H9 (cell line): Measurements from ENCODE around the gene S100A8. TPM values are rescaled to one million over a fixed set of nuclear protein-coding genes. Genes with fewer than 3 reads are reported as not detected.

Experiments
- DNase-seq: peaks from one replicate; pipeline ENCODE4 v3.0.0-alpha.2; 2017
- H2AFZ ChIP-seq: one replicate; pipeline ENCODE4 v1.6.1; 2013; ENCODE audit warnings: mild to moderate bottlenecking, low read length, control low read depth, moderate library complexity
- H2AK5ac ChIP-seq: 2 replicates; pipeline ENCODE4 v1.6.1; 2013; ENCODE audit warnings: low read length, control low read depth, mixed read lengths; ENCODE audit not compliant: insufficient read length
- H2BK120ac ChIP-seq: one replicate; pipeline ENCODE4 v1.6.1; 2013; ENCODE audit warnings: low read depth, mild to moderate bottlenecking, low read length, control low read depth, inconsistent platforms; ENCODE audit not compliant: poor library complexity, severe bottlenecking
- H2BK12ac ChIP-seq: 2 replicates; pipeline ENCODE4 v1.6.1; 2013; ENCODE audit warnings: low read length, control low read depth, mixed read lengths, low read depth; ENCODE audit not compliant: insufficient read length
- H2BK15ac ChIP-seq: 2 replicates; pipeline ENCODE4 v1.6.1; 2013; ENCODE audit warnings: low read depth, low read length, control low read depth
- H2BK20ac ChIP-seq: one replicate; pipeline ENCODE4 v1.6.1; 2013; ENCODE audit warnings: low read depth, mild to moderate bottlenecking, low read length, control low read depth, inconsistent platforms; ENCODE audit not compliant: poor library complexity, severe bottlenecking
- H2BK5ac ChIP-seq: 2 replicates; pipeline ENCODE4 v1.6.1; 2013; ENCODE audit warnings: low read length, control low read depth, mixed read lengths; ENCODE audit not compliant: insufficient read length
- H3K14ac ChIP-seq: 2 replicates; pipeline ENCODE4 v1.6.1; 2013; ENCODE audit warnings: low read length, control low read depth; ENCODE audit not compliant: insufficient read depth
- H3K18ac ChIP-seq: 2 replicates; pipeline ENCODE4 v1.6.1; 2013; ENCODE audit warnings: low read depth, mild to moderate bottlenecking, mixed read lengths, low read length, control low read depth; ENCODE audit not compliant: insufficient read length
- H3K23ac ChIP-seq: 2 replicates; pipeline ENCODE4 v1.6.1; 2013; ENCODE audit warnings: low read length, control low read depth, mixed read lengths, low read depth; ENCODE audit not compliant: insufficient read length
- H3K23me2 ChIP-seq: 2 replicates; pipeline ENCODE4 v1.6.1; 2013; ENCODE audit warnings: low read depth, mild to moderate bottlenecking, mixed read lengths, low read length, control low read depth; ENCODE audit not compliant: insufficient read length, poor library complexity, severe bottlenecking
- H3K27ac ChIP-seq: 2 replicates; pipeline ENCODE4 v1.5.1; 2013; ENCODE audit warnings: low read length, control low read depth, mixed read lengths, low read depth; ENCODE audit not compliant: insufficient read length
- H3K27me3 ChIP-seq: 2 replicates; pipeline ENCODE4 v1.6.1; 2013; ENCODE audit warnings: low read length, control low read depth, inconsistent platforms; ENCODE audit not compliant: insufficient read depth
- H3K4ac ChIP-seq: 2 replicates; pipeline ENCODE4 v1.6.1; 2013; ENCODE audit warnings: low read depth, mild to moderate bottlenecking, control low read depth, inconsistent platforms, low read length, moderate library complexity
- H3K4me1 ChIP-seq: 2 replicates; pipeline ENCODE4 v1.6.1; 2013; ENCODE audit warnings: low read length, control low read depth, inconsistent platforms; ENCODE audit not compliant: insufficient read depth
- H3K4me2 ChIP-seq: 2 replicates; pipeline ENCODE4 v1.6.1; 2013; ENCODE audit warnings: low read length, control low read depth, mixed read lengths; ENCODE audit not compliant: insufficient read length, insufficient read depth
- H3K56ac ChIP-seq: 2 replicates; pipeline ENCODE4 v1.6.1; 2013; ENCODE audit warnings: low read depth, mild to moderate bottlenecking, mixed read lengths, low read length, control low read depth; ENCODE audit not compliant: insufficient read length
- H3K79me1 ChIP-seq: 2 replicates; pipeline ENCODE4 v1.6.1; 2013; ENCODE audit warnings: low read depth, mild to moderate bottlenecking, moderate library complexity, low read length, control low read depth, inconsistent platforms; ENCODE audit not compliant: insufficient read depth, poor library complexity, severe bottlenecking
- H3K79me2 ChIP-seq: 2 replicates; pipeline ENCODE4 v1.6.1; 2013; ENCODE audit warnings: low read length, control low read depth, inconsistent platforms; ENCODE audit not compliant: insufficient read depth
- H3K9ac ChIP-seq: 2 replicates; pipeline ENCODE4 v1.6.1; 2013; ENCODE audit warnings: low read length, control low read depth, mixed read lengths; ENCODE audit not compliant: insufficient read length; ENCODE audit errors: extremely low read depth
- H3K9me3 ChIP-seq: one replicate; pipeline ENCODE4 v1.6.1; 2013; ENCODE audit warnings: low read depth, low read length, inconsistent platforms; ENCODE audit not compliant: control insufficient read depth
- H3T11ph ChIP-seq: one replicate; pipeline ENCODE4 v1.6.1; 2013; ENCODE audit warnings: mild to moderate bottlenecking, low read length, control low read depth, inconsistent platforms
- H4K20me1 ChIP-seq: one replicate; pipeline ENCODE4 v1.6.1; 2013; ENCODE audit not compliant: control insufficient read depth, insufficient read length, insufficient read depth
- H4K5ac ChIP-seq: 2 replicates; pipeline ENCODE4 v1.6.1; 2013; ENCODE audit warnings: low read depth, mild to moderate bottlenecking, mixed read lengths, low read length, control low read depth; ENCODE audit not compliant: insufficient read length
- H4K8ac ChIP-seq: replicated peaks from 2 replicates; pipeline ENCODE4 v1.6.1; 2013; ENCODE audit warnings: low read length, control low read depth, mixed read lengths, low read depth; ENCODE audit not compliant: insufficient read length
- H4K91ac ChIP-seq: 2 replicates; pipeline ENCODE4 v1.6.1; 2013; ENCODE audit warnings: low read depth, mild to moderate bottlenecking, moderate library complexity, mixed read lengths, low read length, control low read depth; ENCODE audit not compliant: insufficient read length
- H3K27ac Mint-ChIP-seq, 3 experiments: 2 replicates in 2 of 3; 3 replicates in 1 of 3; pipeline ENCODE4 v1.8.0; 2020 to 2021; ENCODE audit warnings: mixed read lengths in 3 of 3, mild to moderate bottlenecking in 1 of 3, moderate library complexity in 1 of 3
- H3K27me3 Mint-ChIP-seq: 2 replicates; pipeline ENCODE4 v1.8.0; 2021; ENCODE audit warnings: low read depth, mild to moderate bottlenecking, moderate library complexity, mixed read lengths
- H3K36me3 Mint-ChIP-seq, 3 experiments: 2 replicates in 2 of 3; 3 replicates in 1 of 3; pipeline ENCODE4 v1.8.0; 2020 to 2021; ENCODE audit warnings: low read depth in 3 of 3, mixed read lengths in 3 of 3; ENCODE audit not compliant: insufficient read depth in 1 of 3
- H3K4me1 Mint-ChIP-seq, 2 experiments: 2 replicates each; pipeline ENCODE4 v1.8.0; 2020; ENCODE audit warnings: mixed read lengths in 2 of 2
- H3K4me3 Mint-ChIP-seq, 2 experiments: 2 replicates in 1 of 2; 3 replicates in 1 of 2; pipeline ENCODE4 v1.8.0; 2020 to 2021; ENCODE audit warnings: mild to moderate bottlenecking in 2 of 2, mixed read lengths in 2 of 2, moderate library complexity in 1 of 2
- H3K9me3 Mint-ChIP-seq, 2 experiments: 2 replicates in 1 of 2; 3 replicates in 1 of 2; pipeline ENCODE4 v1.8.0; 2020; ENCODE audit warnings: mild to moderate bottlenecking in 2 of 2, mixed read lengths in 2 of 2, moderate library complexity in 1 of 2
- WGBS: extraction: QIAGEN DNeasy Blood & Tissue Kit; methylation state at CpG from one replicate; pipeline ENCODE4 v1.1.7; 2013; ENCODE audit warnings: missing lambda C conversion rate, low lambda C conversion rate, mixed read lengths; ENCODE audit not compliant: insufficient read length; ENCODE audit errors: extremely low coverage; 5-methylcytosine and 5-hydroxymethylcytosine counted together
- total RNA-seq: library from RNA; stranded (reverse); gene quantifications from 2 replicates; pipeline ENCODE4 v1.2.1, GENCODE V29; 2021
- TF ChIP-seq, protein P1 (sequence below): fragments of 200-600 bp; sonication (generic); conservative IDR thresholded peaks from 3 replicates; pipeline ENCODE4 v1.8.0; 2021; ENCODE audit warnings: antibody characterized with exemption, mild to moderate bottlenecking

Gene S100A8
- total RNA-seq, 1 experiment from 2014 or later = not detected

DNA sequence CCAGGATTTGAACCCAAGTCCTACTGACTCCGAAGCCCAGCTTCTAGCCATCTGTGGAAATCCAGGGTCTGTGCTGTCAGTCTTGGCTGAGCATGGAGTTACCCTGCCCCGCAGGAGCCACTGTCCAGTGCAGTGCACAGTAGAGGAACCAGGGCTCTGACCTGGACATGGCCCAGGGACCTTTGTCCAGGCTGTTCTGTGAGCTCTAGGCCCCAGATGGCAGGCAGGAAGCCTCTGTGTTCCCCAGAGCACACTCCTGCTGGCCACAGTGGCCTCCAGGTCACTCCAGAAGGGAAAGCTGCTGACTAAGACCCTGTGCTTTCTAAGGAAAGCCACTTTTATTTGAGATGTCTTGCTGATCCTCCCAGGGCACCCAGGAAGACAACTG is 39.3 kb upstream of the S100A8 start:
- WGBS = no CpG with 5 or more reads among the region's 2 CpGs
- no peak overlapping the region for H4K5ac ChIP-seq
- no peak overlapping the region for H2AFZ ChIP-seq
- H3K79me1 ChIP-seq = no peaks in the 10 kb centered on the region
- no peak overlapping the region for H3K4me2 ChIP-seq
- H3K18ac ChIP-seq = no peak overlapping the region
- H3K9me3 ChIP-seq = no peaks in the 10 kb centered on the region
- H2AK5ac ChIP-seq = no peak overlapping the region
- Mint-ChIP-seq H3K27me3 (peaks cover 7% of the 10 kb centered on the region), H3K27ac (no peak overlapping the region), H3K4me3 (no peak overlapping the region), H3K9me3 (peaks cover 0 to 3% of the 10 kb centered on the region in 2 experiments; a peak in 1 of 5 replicates), H3K4me1 (no peaks in the 10 kb centered on the region), H3K36me3 (no peaks in the 10 kb centered on the region)
- H3K9ac ChIP-seq = no peak overlapping the region
- H3K27me3 ChIP-seq = no peaks in the 10 kb centered on the region; the same call in 1 of the 2 replicates
- H4K8ac ChIP-seq = no peak overlapping the region
- DNase-seq = no peak
- H3K23me2 ChIP-seq = no peaks in the 10 kb centered on the region
- no peak overlapping the region for H3K4ac ChIP-seq
- no peaks in the 10 kb centered on the region for H3K79me2 ChIP-seq
- no peak overlapping the region for H2BK12ac ChIP-seq
- no peak overlapping the region for H3K23ac ChIP-seq
- no peak overlapping the region for H3K56ac ChIP-seq
- TF ChIP-seq, protein P1, sequence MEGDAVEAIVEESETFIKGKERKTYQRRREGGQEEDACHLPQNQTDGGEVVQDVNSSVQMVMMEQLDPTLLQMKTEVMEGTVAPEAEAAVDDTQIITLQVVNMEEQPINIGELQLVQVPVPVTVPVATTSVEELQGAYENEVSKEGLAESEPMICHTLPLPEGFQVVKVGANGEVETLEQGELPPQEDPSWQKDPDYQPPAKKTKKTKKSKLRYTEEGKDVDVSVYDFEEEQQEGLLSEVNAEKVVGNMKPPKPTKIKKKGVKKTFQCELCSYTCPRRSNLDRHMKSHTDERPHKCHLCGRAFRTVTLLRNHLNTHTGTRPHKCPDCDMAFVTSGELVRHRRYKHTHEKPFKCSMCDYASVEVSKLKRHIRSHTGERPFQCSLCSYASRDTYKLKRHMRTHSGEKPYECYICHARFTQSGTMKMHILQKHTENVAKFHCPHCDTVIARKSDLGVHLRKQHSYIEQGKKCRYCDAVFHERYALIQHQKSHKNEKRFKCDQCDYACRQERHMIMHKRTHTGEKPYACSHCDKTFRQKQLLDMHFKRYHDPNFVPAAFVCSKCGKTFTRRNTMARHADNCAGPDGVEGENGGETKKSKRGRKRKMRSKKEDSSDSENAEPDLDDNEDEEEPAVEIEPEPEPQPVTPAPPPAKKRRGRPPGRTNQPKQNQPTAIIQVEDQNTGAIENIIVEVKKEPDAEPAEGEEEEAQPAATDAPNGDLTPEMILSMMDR = no peak
- H3K4me1 ChIP-seq = no peaks in the 10 kb centered on the region
- no peak overlapping the region for H2BK120ac ChIP-seq
- H3T11ph ChIP-seq = no peak overlapping the region
- H3K27ac ChIP-seq = no peak overlapping the region
- H2BK15ac ChIP-seq = no peak overlapping the region
- H2BK5ac ChIP-seq = no peak overlapping the region
- H3K14ac ChIP-seq = no peak overlapping the region
- H2BK20ac ChIP-seq = no peak overlapping the region
- H4K91ac ChIP-seq = no peak overlapping the region
- no peaks in the 10 kb centered on the region for H4K20me1 ChIP-seq
